ENCODE results near the gene MLANA. TPM values are rescaled to one million over a fixed set of nuclear protein-coding genes. Genes with fewer than 3 reads are reported as not detected.

The MLANA gene
- not detected for total RNA-seq

GRCh38 chr9:5890641-5891040 is at the start of gene MLANA:
MLANA (plus strand) TSS chr9:5890889; CDS start chr9:5892475, 1,586 bp downstream.
- no peak for TF ChIP-seq CTCF (IDR thresholded peaks at IDR 0.05; ENCODE audit: low read depth)

GRCh38 chr9:5841771-5842573 is 48.7 kb upstream of the MLANA start:
- no peak for TF ChIP-seq CTCF (IDR thresholded peaks at IDR 0.05; ENCODE audit: low read depth)

GRCh38 chr9:5842929-5843793 is 47.5 kb upstream of the MLANA start:
- TF ChIP-seq CTCF (IDR thresholded peaks at IDR 0.05; ENCODE audit: low read depth), result no peak

GRCh38 chr9:5843794-5844471 is 46.8 kb upstream of the MLANA start:
- TF ChIP-seq CTCF (IDR thresholded peaks at IDR 0.05; ENCODE audit: low read depth), result no peak

GRCh38 chr9:5845157-5845531 is 45.5 kb upstream of the MLANA start:
- TF ChIP-seq CTCF (IDR thresholded peaks at IDR 0.05; ENCODE audit: low read depth), result no peak

GRCh38 chr9:5846096-5846495 is 44.6 kb upstream of the MLANA start:
- no peak for TF ChIP-seq CTCF (IDR thresholded peaks at IDR 0.05; ENCODE audit: low read depth)

GRCh38 chr9:5846501-5846921 is 44.2 kb upstream of the MLANA start:
- no peak for TF ChIP-seq CTCF (IDR thresholded peaks at IDR 0.05; ENCODE audit: low read depth)

Data from subcutaneous adipose tissue (tissue), 4 donors.